HG03095 (cell line): ENCODE measurements around the gene MRPL28.
"Not testable (repeated sequence)": the region's sequence is repeated elsewhere in the genome, so short reads cannot be mapped to it uniquely, and the experiment has no call there.

ENCODE experiments used
- ATAC-seq: cut with Tn5 transposase; IDR thresholded peaks from one replicate; pipeline ENCODE4 v1.9.1; 2021; ENCODE audit warnings: moderate library complexity; ENCODE audit not compliant: unreplicated experiment

Gene MRPL28

DNA sequence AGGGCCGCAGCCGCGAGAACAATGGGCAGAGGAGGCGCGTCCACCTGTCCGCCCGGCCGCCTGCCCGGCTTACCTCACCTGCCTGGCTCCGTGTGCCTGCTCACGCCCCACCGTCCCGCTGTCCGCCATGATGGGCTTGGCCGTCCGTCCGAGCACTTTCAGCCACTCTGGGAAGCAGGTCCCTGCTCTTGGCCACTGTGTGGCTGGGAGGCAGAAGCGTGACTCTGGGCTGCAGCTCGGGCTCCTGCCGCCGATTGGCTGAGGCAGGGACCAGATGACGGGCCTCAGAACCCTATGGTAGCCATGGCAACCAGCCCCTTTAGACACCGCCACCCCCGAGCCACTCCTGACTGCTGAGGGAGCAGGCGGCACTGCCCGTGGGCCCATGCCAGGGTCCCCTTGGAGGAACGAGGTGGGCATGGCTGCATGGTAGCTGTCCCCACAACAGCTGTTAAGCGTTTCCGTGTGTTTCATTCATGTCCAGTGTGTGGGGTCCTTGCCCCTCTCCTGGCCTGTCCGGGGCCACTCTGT is 8.9 kb downstream of the MRPL28 start:
- no peak for ATAC-seq

DNA sequence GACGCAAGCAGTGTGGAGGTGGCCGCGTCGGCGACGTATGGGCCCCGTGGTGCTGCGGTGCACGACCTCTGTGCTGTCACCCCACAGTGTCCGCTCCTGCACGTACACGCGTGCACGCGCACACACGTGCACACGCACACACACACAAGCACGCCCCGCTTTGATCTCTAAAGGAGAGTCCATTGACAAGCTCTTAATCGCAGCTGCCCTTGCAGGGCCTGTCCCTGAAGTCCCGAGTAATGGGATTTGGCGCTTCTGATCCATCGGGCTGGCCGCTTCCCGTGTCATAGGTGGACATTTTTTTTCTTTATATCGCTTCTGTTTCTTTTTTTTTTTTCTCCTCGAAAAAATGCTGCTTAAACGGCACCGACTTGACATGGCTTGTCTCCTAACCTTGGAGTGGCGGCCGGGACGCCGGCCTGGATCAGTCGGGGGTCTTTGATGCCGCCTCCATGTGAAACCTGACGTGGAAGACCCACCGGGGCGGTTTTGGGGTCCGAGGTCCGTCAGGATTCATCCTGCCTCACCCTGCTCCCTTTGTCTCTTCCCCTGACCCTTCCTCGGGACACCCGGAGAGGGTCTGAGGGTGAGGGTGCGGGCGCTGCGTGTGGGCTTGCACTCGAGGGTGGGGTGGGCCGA is 9.5 kb downstream of the MRPL28 start:
- no peak for ATAC-seq

DNA sequence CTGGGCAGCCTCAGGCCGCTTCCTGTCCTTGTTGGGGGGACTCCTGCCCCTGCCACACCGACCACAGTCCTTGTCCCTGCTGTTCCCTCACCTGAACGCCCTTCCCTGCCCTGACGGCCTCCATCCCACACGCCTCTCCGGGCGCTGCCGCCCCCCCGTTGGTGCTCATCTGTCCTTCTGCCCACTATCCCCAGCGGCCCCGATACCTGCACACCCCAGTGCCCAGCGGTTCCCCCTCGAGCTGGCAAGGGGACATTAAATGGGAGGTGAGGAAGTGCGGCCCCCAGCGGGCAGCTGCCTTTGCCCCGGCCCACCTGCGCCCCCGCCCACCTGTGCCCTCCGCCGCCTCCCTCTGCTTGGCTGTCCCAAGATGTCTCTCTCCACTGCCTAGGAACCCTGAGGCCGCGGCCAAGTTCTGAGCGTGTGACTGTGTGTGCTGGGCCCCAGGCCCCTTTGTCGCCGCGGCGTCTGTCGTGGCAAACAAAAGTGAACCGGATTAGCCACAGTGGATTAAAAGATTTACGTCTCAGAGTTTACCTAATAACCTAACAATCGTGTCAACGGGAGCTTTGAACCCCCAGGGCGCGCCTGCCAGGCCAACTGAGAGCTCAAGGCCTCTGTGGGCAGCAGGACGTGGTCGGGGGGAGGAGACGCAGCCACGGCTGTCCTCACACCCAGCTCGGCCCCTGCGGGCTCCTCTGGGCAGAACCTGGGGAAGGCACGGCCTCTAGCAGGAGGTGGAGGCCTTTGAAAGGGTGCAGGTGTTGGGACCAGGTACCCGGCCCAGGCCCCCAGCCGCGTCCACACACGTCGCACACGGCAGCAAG is 10.3 kb downstream of the MRPL28 start:
- no peak for ATAC-seq

DNA sequence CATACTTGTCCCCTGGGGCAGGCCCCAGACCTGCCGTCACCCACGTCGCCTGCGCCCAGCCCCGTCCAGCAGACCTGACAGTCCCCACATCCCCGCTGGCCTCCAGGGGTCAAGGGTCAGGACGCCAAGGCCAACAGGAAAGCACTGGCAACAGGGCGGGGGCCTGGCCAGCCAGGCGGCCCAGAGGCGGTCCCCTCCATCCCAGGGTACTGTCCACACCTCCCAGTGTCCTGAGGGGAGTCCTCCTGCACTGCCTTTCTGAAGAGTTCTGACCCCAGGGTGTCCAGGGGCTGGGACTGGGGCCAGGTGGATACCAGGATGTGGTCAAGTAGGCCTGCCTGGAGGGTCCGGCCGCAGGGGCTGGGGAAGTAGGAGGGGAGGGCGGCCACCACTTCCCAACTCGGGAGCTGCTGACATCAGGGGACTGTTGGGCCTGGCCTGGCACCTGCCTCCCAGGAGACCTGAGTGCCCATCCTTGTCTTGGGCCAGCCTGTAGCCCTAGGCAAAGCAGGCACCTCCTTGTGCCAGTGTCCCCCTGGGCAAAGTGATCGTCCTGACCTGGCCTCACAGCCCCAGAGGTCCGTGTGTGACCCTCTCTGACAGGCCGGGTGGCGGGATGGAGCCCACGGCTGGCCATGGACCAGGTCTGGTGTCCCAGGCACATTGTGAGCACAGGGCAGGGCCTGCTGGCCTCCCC is 11.1 kb downstream of the MRPL28 start:
- ATAC-seq = no peak

DNA sequence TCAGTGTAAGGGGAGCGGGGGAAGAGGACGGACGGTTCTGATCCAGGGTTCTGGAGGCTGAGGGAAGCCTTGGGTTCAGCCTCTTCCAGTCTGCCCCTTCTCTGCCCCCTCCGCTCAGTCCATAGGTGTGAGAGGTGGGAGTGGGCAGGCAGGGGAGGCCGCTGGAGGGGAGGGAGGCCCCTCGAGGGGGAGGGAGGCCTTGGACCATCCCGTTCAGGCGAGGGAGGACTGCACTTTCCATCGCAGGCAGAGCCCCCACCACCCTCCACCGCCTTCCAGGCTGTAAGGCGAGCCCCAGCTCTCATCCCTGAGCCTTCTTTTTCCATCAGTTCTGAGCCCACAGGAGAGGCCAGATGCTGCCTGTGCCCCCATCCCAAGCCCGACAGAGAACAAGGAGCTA is 13.6 kb downstream of the MRPL28 start:
- ATAC-seq = no peak

DNA sequence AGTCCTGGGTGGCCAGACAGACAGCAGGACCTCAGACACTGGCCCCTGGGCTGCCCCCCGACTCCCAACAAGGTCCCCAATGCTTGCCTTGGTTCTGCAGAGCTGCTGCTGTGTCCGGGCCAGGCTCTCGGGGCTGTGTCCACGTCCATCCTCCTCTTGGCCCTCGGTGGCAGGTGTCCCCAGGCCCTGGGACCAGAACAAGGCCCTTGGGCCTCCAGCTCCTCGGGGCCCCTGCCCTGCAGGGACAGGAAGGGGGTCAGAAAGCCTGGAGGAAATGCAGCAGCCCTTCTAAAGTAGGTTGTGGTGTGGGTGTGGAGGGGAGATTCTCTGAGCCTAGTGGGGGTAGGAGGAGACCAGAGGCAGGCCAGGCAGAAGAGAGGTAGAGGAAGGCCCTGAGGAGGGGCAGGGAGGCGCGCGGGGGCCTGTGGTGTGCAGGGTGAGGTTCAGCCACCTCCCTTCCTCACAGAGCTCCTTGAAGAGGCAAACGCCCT is 15.3 kb downstream of the MRPL28 start:
- ATAC-seq = no peak

DNA sequence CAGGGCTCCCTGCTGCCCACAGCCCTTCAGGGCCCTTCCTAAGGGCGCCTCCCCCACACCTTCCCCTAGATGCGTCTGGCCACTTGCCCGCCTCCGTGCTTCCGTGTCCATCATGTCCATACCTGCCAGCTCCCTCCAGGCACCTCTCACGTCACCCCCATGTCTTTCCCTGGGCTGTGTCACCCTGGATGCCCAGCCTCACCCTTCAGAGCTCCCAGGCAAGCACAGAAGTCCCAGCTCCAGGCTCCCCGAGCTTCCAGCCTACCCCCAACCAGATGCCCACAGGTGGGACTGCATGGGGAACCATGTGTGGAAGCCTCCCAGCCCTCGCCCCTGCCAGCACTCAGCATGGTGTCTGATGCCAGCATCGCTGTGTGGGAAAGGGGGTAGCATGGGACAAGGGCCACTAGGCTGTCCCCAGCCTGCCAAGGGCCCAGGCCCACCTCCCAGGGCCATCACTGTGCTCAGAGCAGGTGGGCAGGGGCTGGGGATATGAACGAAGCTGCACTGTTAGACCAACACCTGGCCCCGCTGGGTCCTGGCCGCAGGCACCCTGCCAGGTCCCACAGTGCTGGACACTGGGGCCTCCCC is 16.0 kb downstream of the MRPL28 start:
- no peak for ATAC-seq

DNA sequence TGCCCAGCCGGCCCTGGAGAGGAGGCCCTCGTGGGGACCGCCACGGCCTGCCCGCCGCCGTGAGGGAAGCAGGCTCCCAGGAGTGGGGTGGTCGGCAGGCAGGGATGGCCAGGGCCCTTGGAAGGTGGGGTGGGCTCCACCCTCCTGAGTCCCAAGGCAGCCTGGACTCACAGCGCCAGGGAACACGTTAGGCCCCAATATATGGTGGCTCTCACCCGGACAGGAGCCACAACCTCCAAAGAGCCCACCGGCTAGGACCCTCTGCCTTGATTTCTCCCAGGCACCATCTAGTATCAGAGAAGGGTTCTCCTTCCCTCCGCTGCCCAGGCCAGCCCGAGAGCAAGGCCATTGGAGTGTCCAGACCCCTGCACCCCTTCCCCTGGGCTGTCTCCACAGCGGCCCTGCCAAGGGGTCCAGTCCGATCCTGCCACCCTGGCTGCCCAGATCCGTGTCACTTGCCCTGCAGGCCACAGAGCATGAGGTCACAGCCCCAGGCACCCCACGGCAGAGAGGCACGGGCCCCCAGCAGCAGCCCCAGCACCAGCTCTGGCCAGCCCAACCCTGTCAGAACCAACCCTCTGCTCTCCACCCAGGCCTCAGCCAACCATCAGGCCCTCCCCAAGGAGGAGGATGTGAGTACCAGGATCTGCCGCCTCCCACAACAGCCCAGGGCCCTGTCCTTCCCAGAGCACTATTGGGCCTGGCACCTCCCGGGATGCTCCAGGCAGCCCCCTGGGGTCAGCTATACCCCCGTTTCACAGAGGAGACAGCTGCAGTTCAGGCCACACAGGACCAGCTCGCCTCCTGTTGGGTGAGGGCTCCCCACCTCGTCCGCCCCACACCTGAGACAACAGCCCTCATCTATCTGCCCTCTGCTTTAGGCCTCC is 16.7 kb downstream of the MRPL28 start:
- no peak for ATAC-seq

DNA sequence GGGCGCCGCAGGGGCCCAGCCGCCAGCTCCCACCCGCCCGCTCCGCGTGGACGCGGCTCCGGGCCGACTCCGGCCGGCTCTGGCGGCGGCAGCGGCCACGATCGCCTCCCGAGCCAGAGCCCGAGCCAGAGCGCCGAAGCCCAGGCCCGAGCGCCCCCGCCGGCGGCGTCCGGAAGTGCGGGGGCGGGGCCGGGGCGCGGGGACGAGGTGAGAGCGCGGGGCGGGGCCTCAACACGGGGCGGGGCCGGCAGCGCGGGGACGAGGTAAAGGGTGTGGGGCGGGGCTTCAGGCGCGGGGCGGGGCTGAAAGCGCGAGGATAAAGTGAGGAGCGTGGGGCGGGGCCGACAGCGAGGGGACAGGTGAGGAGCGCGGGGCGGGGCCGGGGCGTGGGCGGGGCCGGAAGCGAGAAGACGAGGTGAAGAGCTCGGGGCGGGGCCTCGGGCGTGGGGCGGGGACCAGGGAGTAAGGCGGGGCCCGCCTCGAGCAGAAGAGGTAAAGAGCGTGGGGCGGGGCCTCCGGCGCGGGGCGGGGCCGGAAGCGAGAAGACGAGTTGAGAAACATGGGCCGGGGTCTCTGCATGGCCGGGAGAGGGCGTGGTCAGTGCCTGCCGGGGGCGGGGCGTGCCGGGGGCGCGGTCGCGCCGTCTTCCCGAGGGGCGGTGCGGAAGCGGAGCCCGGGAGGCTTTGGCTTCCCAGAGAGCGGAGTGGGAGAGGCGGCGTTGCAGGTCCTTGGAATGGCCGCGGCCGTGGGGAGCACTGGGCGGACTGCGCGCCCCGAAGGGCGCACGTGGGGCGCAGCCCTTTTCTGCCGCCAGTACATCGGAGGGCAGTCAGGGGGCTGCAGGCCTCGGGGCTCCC is 17.6 kb downstream of the MRPL28 start, which contains the start of gene AXIN1:
Gene AXIN1, minus strand, starts transcription at position 177 of the 857 bp plus-strand sequence. CDS start 5,698 bp downstream, outside the sequence.
- peak; percentile 47 for ATAC-seq

DNA sequence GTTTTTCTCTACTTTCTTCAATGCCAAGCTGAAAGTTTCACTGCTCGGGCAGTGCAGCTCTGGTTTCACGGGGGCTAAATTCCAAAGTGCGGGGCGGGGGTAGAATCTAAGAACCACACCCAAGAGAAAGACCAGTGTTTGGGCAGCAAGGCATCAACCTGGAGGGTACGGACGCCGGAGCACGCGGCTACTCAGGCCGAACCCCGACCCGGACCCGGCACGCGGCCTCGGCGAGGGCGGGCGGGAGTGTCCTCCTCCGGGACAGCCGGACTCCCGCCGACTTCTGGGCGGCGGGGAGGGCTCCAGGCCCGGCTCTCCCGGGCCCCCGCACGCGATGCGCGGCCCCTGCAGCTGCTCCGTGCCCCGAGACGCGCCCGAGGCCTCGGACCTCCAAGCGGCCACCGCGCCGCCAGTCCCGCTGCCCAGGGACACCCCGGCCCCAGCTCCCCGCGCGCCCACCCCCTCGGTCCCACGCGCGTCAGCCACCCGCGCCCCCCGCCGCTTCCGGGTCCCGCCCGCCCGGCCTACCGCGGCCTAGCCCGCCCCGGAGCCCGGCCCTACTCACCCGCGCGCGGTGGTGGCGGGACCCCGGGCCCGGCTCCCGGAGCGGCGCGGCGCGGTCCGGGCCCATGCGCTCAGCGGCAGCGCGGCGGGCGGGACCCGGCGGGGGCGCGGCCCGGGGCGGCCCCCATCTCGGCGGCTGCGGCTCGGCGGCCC is 18.4 kb downstream of the MRPL28 start:
- peak; percentile 19 for ATAC-seq

DNA sequence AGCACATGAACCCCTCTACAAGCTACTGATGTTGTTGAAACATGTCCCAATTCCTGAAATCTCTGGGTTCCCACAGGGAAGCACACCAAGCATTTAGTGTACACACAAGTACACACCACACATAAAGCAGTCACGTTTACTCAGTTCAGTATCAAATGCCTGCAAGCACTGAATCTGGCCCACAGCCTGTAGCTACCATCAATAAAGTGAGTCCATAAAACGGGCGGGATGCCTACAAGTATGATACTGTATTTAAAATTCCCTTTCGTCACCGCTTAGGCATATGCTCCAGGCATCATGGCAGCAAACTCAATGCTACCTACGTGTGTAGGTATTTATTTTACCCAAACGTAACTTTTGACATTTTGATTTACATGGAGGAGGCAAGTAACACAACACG is 20.1 kb downstream of the MRPL28 start:
- ATAC-seq = no peak

DNA sequence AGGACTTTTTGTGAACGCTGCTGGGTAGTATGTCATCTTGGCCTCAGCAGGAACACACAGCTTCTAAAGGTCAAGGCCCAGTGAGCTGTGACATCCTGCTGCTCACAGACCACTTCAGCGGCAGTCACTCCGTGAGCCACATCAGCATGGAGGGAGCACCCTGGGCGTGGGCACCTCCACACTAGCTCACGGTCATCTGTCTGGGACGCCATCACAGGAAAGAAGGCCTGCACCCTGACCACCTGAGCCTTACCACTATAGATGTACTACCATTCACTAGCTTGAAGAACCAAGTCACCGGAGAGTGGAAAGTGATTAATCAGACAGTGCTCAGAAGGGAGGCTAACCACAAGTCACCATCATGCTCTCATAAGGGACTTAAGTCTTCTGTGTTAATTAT is 21.1 kb downstream of the MRPL28 start:
- peak; percentile 34 for ATAC-seq

DNA sequence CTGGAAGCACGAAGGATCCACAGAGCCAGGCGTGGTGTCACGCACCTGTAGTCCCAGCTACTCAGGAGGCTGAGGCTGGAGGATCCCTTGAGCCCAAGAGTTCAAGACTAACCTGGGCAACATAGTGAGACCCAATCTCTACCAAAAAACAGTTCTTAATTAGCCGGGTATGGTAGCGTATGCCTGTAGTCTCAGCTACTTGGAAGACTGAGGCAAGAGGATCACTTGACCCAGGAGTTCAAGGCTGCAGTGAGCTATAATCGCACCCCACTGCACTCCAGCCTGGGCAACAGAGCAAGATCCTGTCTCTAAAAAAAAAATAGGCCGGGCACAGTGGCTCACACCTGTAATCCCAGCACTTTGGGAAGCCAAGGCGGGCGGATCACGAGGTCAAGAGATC is 21.8 kb downstream of the MRPL28 start:
- not testable (repeated sequence) for ATAC-seq

DNA sequence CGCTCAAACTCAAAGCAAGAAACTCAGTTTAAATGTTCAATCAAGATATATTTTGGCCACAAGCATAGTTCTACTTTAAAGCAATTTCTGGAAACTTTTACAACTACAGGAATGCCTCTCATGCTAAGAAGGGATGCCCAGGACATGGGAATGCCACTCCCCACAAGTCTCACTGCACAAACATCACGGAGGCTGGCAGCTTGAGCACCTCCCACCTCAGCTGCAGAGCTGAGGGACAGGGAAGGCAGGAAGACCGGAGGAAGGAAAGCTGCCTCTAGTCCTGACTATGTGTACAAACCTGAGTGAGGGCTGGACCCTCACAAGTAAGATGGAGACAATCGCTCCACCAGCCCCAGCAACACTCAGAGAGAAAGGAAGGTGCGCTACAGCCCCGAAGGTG is 23.1 kb downstream of the MRPL28 start:
- no peak for ATAC-seq

DNA sequence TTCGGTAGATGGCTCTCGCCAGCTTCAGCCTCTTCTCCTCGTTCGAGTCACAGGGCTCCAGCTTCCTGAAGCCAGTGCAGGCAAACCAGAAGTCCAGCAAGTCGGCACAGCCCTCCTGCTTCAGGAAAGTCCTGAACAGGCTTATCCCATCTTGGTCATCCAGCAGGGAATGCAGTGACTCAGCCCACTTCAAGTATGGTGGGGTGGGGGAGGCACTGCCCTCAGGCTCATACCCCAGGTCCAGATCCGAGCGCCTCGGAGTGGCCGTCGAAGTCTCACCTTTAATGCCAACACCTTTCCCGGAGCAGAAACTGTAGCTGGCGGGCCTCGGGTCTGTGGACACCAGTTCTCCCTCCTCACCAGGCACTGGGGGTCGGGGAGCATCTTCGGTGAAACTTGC is 23.8 kb downstream of the MRPL28 start:
- no peak for ATAC-seq

DNA sequence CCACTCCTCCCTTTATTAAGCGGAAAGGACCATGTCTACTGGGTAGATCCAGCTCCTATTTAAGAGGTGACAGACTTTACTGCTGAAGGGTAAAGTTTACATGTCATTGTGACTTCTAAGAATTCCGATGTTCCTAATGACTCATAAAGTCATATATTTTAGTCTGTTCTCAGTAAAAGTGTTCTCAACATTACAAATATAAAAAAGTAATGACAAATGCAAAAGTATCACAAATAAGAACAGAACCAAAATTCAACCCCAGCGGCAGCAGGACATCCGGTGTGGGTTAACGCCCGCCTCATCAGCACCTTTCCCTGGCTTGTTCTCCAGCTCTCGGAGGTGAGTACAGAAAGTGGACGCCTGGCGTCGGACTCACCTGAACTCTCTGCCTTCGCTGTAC is 24.6 kb downstream of the MRPL28 start:
- no peak for ATAC-seq

DNA sequence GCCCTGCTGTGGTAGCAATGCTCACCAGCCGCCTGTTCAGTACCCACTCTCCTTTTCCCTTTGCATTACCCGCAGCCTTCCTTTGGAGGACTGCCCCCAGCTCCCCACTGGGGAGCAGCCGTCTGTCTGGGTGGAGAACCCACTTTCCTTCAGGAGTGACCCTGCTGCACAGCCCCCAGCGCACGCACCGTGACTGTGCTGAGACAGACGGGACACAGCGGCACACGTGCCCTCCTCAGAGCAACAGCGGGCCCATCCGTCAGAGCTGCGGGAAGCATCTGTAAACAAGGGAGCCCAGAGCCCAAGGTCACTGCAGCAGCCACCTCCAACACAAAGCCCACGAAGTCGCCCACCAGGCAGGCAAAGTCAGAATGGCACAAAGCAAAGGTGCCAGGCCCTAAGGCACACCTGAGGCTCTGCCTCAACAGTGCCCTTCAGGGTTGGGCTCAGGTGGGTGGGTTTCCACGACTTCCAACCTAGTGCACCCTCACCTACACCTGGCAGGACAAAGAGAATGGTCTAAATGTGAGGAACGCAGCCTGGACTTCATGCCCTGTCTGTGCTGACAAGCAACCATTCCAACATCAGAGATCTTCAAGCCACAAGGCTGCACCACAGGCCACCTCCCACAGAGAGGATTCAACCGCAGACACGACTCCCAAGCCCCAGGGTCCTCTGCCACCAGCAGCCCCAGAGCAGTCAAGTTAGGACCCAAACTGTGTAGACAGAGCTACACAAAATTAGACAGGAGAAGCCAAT is 27.7 kb downstream of the MRPL28 start:
- no peak for ATAC-seq

DNA sequence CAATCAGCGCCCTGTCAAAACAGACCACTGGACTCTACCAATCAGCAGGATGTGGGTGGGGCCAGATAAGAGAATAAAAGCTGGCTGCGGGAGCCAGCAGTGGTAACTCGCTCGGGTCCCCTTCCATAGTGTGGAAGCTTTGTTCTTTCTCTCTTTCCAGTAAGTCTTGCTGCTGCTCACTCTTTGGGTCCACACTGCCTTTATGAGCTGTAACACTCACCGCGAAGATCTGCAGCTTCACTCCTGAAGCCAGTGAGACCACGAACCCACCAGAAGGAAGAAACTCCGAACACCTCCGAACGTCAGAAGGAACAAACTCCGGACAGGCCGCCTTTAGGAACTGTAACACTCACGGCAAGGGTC is 28.4 kb downstream of the MRPL28 start:
- ATAC-seq = not testable (repeated sequence)
